HEK293 (cell line): Measurements from ENCODE around the gene SRMS.
A peak's percentile ranks its signal among the peaks of the same experiment; 100 is the strongest.

Source experiments
- CTCF ChIA-PET: fragments of 350-600 bp; formaldehyde crosslinking; extraction: SDS; loops from one replicate; lab custom pipeline; 2021; ENCODE audit warnings: antibody characterized with exemption; lab: Yijun Ruan, JAX
- POLR2A ChIA-PET: fragments of 300-600 bp; formaldehyde crosslinking; extraction: SDS; loops from one replicate; lab custom pipeline; 2020; ENCODE audit warnings: antibody characterized with exemption, inconsistent platforms; lab: Yijun Ruan, JAX
- H3K27ac ChIP-seq: fragments of 200-500 bp; sonication (Bioruptor generic); 2 replicates; pipeline ENCODE4 v1.5.1; 2014; ENCODE audit warnings: low read depth, low read length, control low read depth, inconsistent platforms; ENCODE audit errors: extremely low read depth
- H3K36me3 ChIP-seq, 2 experiments: fragments of 200-500 bp in 1 of 2; sonication (Bioruptor generic) in 1 of 2; 1 replicate in 1 of 2; 2 replicates in 1 of 2; pipeline ENCODE4 v1.5.1; 2014 to 2017; ENCODE audit warnings: inconsistent platforms in 2 of 2, low read length in 2 of 2; ENCODE audit not compliant: control insufficient read depth in 2 of 2, insufficient read depth in 1 of 2
- H3K4me1 ChIP-seq: fragments of 200-500 bp; sonication (Bioruptor generic); 2 replicates; pipeline ENCODE4 v1.5.1; 2014; ENCODE audit warnings: mild to moderate bottlenecking, low read length, inconsistent platforms; ENCODE audit not compliant: control insufficient read depth, insufficient read depth
- H3K4me3 ChIP-seq: 2 replicates; pipeline ENCODE4 v1.5.1; 2011; ENCODE audit warnings: low read depth, mild to moderate bottlenecking, control low read depth, low read length, moderate library complexity
- H3K9me3 ChIP-seq: fragments of 200-500 bp; sonication (Bioruptor generic); 2 replicates; pipeline ENCODE4 v1.5.1; 2014; ENCODE audit warnings: low read depth, low read length, inconsistent platforms; ENCODE audit not compliant: control insufficient read depth, insufficient read depth
- ATF2 ChIP-seq: fragments of 450-650 bp; formaldehyde crosslinking; IDR thresholded peaks from 2 replicates; pipeline ENCODE4 v1.5.1; 2016; ENCODE audit warnings: missing biosample characterization, missing genetic modification characterization, low read depth
- CTCF ChIP-seq: fragments of 450-650 bp; formaldehyde crosslinking; IDR thresholded peaks from 2 replicates; pipeline ENCODE4 v1.5.1; 2016; ENCODE audit warnings: missing biosample characterization, missing genetic modification characterization
- EGR2 ChIP-seq: fragments of 450-650 bp; formaldehyde crosslinking; IDR thresholded peaks from 2 replicates; pipeline ENCODE4 v1.5.1; 2016; ENCODE audit warnings: low read depth, missing biosample characterization, missing genetic modification characterization
- KLF8 ChIP-seq: fragments of 450-650 bp; formaldehyde crosslinking; IDR thresholded peaks from 2 replicates; pipeline ENCODE4 v1.5.1; 2016; ENCODE audit warnings: missing biosample characterization, missing genetic modification characterization
- MYNN ChIP-seq: fragments of 450-650 bp; formaldehyde crosslinking; IDR thresholded peaks from 2 replicates; pipeline ENCODE4 v1.5.1; 2016; ENCODE audit warnings: missing biosample characterization, missing genetic modification characterization, borderline replicate concordance
- ZBTB49 ChIP-seq: fragments of 450-650 bp; formaldehyde crosslinking; IDR thresholded peaks from 2 replicates; pipeline ENCODE4 v1.5.1; 2016; ENCODE audit warnings: missing biosample characterization, missing genetic modification characterization, low read depth
- ZFHX2 ChIP-seq: fragments of 450-650 bp; formaldehyde crosslinking; conservative IDR thresholded peaks from 2 replicates; pipeline ENCODE4 v1.5.1; 2016; ENCODE audit warnings: missing biosample characterization, missing genetic modification characterization
- ZNF133 ChIP-seq: fragments of 450-650 bp; formaldehyde crosslinking; IDR thresholded peaks from 2 replicates; pipeline ENCODE4 v1.5.1; 2016; ENCODE audit warnings: missing biosample characterization, missing genetic modification characterization
- ZNF155 ChIP-seq: fragments of 450-650 bp; formaldehyde crosslinking; IDR thresholded peaks from 2 replicates; pipeline ENCODE4 v1.5.1; 2016; ENCODE audit warnings: missing biosample characterization, missing genetic modification characterization
- ZNF157 ChIP-seq: fragments of 450-650 bp; formaldehyde crosslinking; IDR thresholded peaks from 2 replicates; pipeline ENCODE4 v1.5.1; 2016; ENCODE audit warnings: missing biosample characterization, missing genetic modification characterization
- ZNF292 ChIP-seq: fragments of 450-650 bp; formaldehyde crosslinking; IDR thresholded peaks from 2 replicates; pipeline ENCODE4 v1.5.1; 2016; ENCODE audit warnings: low read depth, missing biosample characterization, missing genetic modification characterization, borderline replicate concordance
- ZNF391 ChIP-seq: fragments of 450-650 bp; formaldehyde crosslinking; IDR thresholded peaks from 2 replicates; pipeline ENCODE4 v1.5.1; 2016; ENCODE audit warnings: low read depth, missing biosample characterization, missing genetic modification characterization, borderline replicate concordance
- ZNF473 ChIP-seq: fragments of 450-650 bp; formaldehyde crosslinking; IDR thresholded peaks from 2 replicates; pipeline ENCODE4 v1.5.1; 2017; ENCODE audit warnings: missing biosample characterization, missing genetic modification characterization
- ZNF560 ChIP-seq: fragments of 450-650 bp; formaldehyde crosslinking; IDR thresholded peaks from 2 replicates; pipeline ENCODE4 v1.5.1; 2017; ENCODE audit warnings: missing biosample characterization, missing genetic modification characterization, borderline replicate concordance
- ZNF600 ChIP-seq: fragments of 450-650 bp; formaldehyde crosslinking; IDR thresholded peaks from 2 replicates; pipeline ENCODE4 v1.5.1; 2016; ENCODE audit warnings: missing biosample characterization, missing genetic modification characterization
- ZNF623 ChIP-seq: fragments of 450-650 bp; formaldehyde crosslinking; IDR thresholded peaks from 2 replicates; pipeline ENCODE4 v1.5.1; 2016; ENCODE audit warnings: missing biosample characterization, missing genetic modification characterization
- ZNF677 ChIP-seq: fragments of 450-650 bp; IDR thresholded peaks from 2 replicates; pipeline ENCODE4 v1.5.0; 2018; ENCODE audit warnings: missing biosample characterization, mild to moderate bottlenecking, missing genetic modification characterization, moderate library complexity
- ZNF76 ChIP-seq: fragments of 450-650 bp; formaldehyde crosslinking; IDR thresholded peaks from 2 replicates; pipeline ENCODE4; 2016; ENCODE audit warnings: low read depth, missing biosample characterization, missing genetic modification characterization, borderline replicate concordance
- ZSCAN4 ChIP-seq: fragments of 450-650 bp; formaldehyde crosslinking; IDR thresholded peaks from 2 replicates; pipeline ENCODE4 v1.5.1; 2017; ENCODE audit warnings: missing biosample characterization, missing genetic modification characterization

The SRMS gene

GRCh38 chr20:63549019-63549418, 1.5 kb upstream of the SRMS start:
- TF ChIP-seq MYNN (tag by site-specific recombination) (no peak), ZSCAN4 (tag by site-specific recombination) (no peak), ZNF157 (no peak)
- ChIA-PET POLR2A (no interaction called here), CTCF (no interaction called here)
- H3K27ac ChIP-seq = no peak overlapping the region
- no peaks in the 10 kb centered on the region for H3K9me3 ChIP-seq
- no peak overlapping the region for H3K4me3 ChIP-seq
- no peaks in the 10 kb centered on the region for H3K36me3 ChIP-seq
- H3K4me1 ChIP-seq = 0 out of 2 replicates have a peak, but pooled peaks cover 2% of the 10 kb centered on the region

GRCh38 chr20:63548542-63548941, 993 bp upstream of the SRMS start:
- no peak overlapping the region for H3K4me3 ChIP-seq
- CTCF ChIA-PET = no interaction called here
- no peaks in the 10 kb centered on the region for H3K36me3 ChIP-seq
- POLR2A ChIA-PET = no interaction called here
- H3K4me1 ChIP-seq = 0 out of 2 replicates have a peak, but pooled peaks cover 2% of the 10 kb centered on the region
- TF ChIP-seq ZFHX2 (tag by site-specific recombination) (peak; percentile 24; the same call in 1 of the 2 replicates), ZNF391 (no peak), EGR2 (tag by site-specific recombination) (0 out of 2 replicates have a peak, but pooled peaks have one; percentile 11), ZNF623 (tag by site-specific recombination) (0 out of 2 replicates have a peak, but pooled peaks have one; percentile 39)
- H3K27ac ChIP-seq = no peak overlapping the region
- H3K9me3 ChIP-seq = no peaks in the 10 kb centered on the region

- Histone ChIP-seq H3K27ac (no peak overlapping the region), H3K4me1 (no peaks in the 10 kb centered on the region), H3K4me3 (no peak overlapping the region), H3K36me3 (no peaks in the 10 kb centered on the region), H3K9me3 (no peaks in the 10 kb centered on the region)
- POLR2A ChIA-PET = interaction anchor here (1.1 to 1.6 kb wide), 2 partner anchors 22 to 26 kb away, joined by 3 to 7 read pairs; partner anchors contain the start of gene PPDPF
- CTCF ChIA-PET = interaction anchor here (0.6 to 1.3 kb wide), 2 partner anchors 9 to 70 kb away, joined by 3 to 4 read pairs; no protein-coding TSS in a partner anchor
- TF ChIP-seq ZNF292 = no peak
- no peak for TF ChIP-seq ZNF133 (tag by site-specific recombination)
- 0 out of 2 replicates have a peak, but pooled peaks have one; percentile 26 for TF ChIP-seq ZNF600 (tag by site-specific recombination)
- no peak; the same call in 1 of the 2 replicates for TF ChIP-seq KLF8 (tag by site-specific recombination)
Measured at GRCh38 chr20:63546956-63547724, 409 bp downstream of the SRMS start.

- Histone ChIP-seq H3K4me1 (no peaks in the 10 kb centered on the region), H3K9me3 (no peaks in the 10 kb centered on the region), H3K4me3 (no peak overlapping the region), H3K36me3 (no peaks in the 10 kb centered on the region), H3K27ac (no peak overlapping the region)
- ChIA-PET CTCF (interaction anchor here (0.6 to 1.3 kb wide), 2 partner anchors 9 to 69 kb away, joined by 3 to 4 read pairs; no protein-coding TSS in a partner anchor), POLR2A (interaction anchor here (0.6 to 1.6 kb wide), 3 partner anchors 23 to 28 kb away, joined by 3 to 7 read pairs (median 3); partner anchors contain the start of genes HELZ2 and PPDPF)
- TF ChIP-seq ZNF473 (tag by site-specific recombination) = no peak
- TF ChIP-seq ZNF560 (tag by site-specific recombination) = no peak
- TF ChIP-seq CTCF (tag by site-specific recombination) = no peak
- no peak for TF ChIP-seq ZNF677 (tag by site-specific recombination)
- TF ChIP-seq ZBTB49 = no peak
- no peak for TF ChIP-seq ZNF76
- no peak for TF ChIP-seq ATF2 (tag by site-specific recombination)
- no peak for TF ChIP-seq ZNF155 (tag by site-specific recombination)
- TF ChIP-seq, all 188 proteins: peak for 0
Measured at GRCh38 chr20:63546256-63546955, 1.1 kb downstream of the SRMS start.
